Measurements from ENCODE around the gene SLC30A2. TPM values are rescaled to one million over a fixed set of nuclear protein-coding genes. Genes with fewer than 3 reads are reported as not detected.

SLC30A2 gene
- total and polyA plus RNA-seq, 9 of the 15 experiments (the other 6 are each of a cell fraction or from before 2014, with no cell fraction given) = 0.01 to 0.18 (median 0.06) TPM; not detected in 3

GRCh38 chr1:25996966-25997827 lies 48.7 kb downstream of the SLC30A2 start (continued):
- peak in 1 of 2 experiments; percentile 71; a peak in 2 of 4 replicates for TF ChIP-seq ZNF318 (IDR thresholded peaks at IDR 0.05; ENCODE audit: borderline replicate concordance in 1 of 2, low read depth in 1 of 2)
- 0 out of 2 replicates have a peak, but pooled peaks have one; percentile 39 for TF ChIP-seq GATAD2A (IDR thresholded peaks at IDR 0.05)
- TF ChIP-seq EP300 (IDR thresholded peaks at IDR 0.05; ENCODE audit: low read length) = 0 out of 2 replicates have a peak, but pooled peaks have one; percentile 30
- peak; percentile 35; the same call in 1 of the 2 replicates for TF ChIP-seq PKNOX1 (IDR thresholded peaks at IDR 0.05)
- TF ChIP-seq BCOR (IDR thresholded peaks at IDR 0.05) = 0 out of 2 replicates have a peak, but pooled peaks have one; percentile 17
- TF ChIP-seq HDAC2 (IDR thresholded peaks at IDR 0.05) = peak; percentile 46; the same call in 1 of the 2 replicates
- TF ChIP-seq LEF1 (IDR thresholded peaks at IDR 0.05) = peak; percentile 24; the same call in 1 of the 2 replicates
- TF ChIP-seq CREM (IDR thresholded peaks at IDR 0.05; ENCODE audit: low read depth) = peak; percentile 19; the same call in 1 of the 2 replicates
- 0 out of 2 replicates have a peak, but pooled peaks have one; percentile 38 for TF ChIP-seq JUND (IDR thresholded peaks at IDR 0.05; ENCODE audit: borderline replicate concordance, low read depth, low read length)
- TF ChIP-seq JUND (tag; IDR thresholded peaks at IDR 0.05; ENCODE audit: borderline replicate concordance, low read depth, low read length) = peak; percentile 51; the same call in 1 of the 3 replicates
- TF ChIP-seq ATF7 (IDR thresholded peaks at IDR 0.05) = peak; percentile 28; the same call in 1 of the 2 replicates
- TF ChIP-seq SMARCA4 (IDR thresholded peaks at IDR 0.05) = peak; percentile 44
- no peak for TF ChIP-seq E2F3 (CRISPR knock-in tag; IDR thresholded peaks at IDR 0.05)
- TF ChIP-seq GATA2 (CRISPR knock-in tag; IDR thresholded peaks at IDR 0.05) = peak; percentile 79
- TF ChIP-seq ZNF764 (CRISPR knock-in tag; IDR thresholded peaks at IDR 0.05; ENCODE audit: low read depth) = 0 out of 2 replicates have a peak, but pooled peaks have one; percentile 8
- TF ChIP-seq ZNF282 (CRISPR knock-in tag; IDR thresholded peaks at IDR 0.05) = no peak
